ENCODE measurements around the gene AIPL1. TPM values are rescaled to one million over a fixed set of nuclear protein-coding genes. Genes with fewer than 3 reads are reported as not detected.

AIPL1 gene
- total and polyA plus RNA-seq, 10 of the 15 experiments (the other 5 are each of a cell fraction or from before 2014, with no cell fraction given): not detected

DNA sequence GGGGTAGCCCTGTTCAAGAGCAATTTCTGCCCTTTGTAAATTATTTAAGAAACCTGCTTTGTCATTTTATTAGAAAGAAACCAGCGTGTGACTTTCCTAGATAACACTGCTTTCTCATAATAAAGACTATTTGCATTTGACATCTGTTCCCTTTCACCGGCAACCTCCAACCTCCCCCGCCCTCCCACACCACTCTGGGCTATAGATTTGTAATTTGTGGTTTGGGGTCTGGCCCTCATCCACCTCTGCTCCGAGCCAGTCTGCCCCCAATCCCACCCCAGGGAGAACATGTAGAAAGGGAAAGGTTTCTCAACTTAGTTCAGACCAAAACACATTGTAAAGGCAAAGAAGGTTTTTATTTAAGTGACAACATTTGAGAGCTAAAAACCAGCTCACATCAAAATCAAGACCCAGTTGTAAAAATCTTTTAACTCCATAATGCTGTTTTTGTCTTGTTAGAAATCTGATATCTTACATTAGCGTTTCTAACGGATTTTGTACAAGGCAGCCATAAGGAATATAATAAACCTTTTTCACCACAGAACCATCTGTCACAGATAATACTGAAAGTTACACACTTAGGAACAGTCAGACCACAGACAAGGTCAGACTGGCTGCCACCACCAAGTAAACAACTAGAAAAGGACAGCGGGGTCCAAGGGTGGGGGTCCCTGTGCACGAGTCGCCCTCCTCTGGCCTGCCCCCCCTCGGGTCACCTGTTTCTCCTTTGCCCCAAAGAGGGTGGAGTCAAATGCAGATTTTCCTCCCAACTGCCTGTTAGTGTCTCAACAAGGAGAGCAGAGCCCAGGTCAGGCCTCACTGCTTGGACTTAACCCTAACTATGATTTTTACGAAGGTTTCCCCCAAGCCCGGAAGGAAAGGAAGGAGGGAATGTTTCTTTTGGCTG is 16.3 kb upstream of the AIPL1 start (continued):
- TF ChIP-seq RELA (IDR thresholded peaks at IDR 0.05; ENCODE audit: borderline replicate concordance, partially characterized antibody) (no peak), CHD1 (IDR thresholded peaks at IDR 0.05; ENCODE audit: low read depth, low read length) (no peak), RBBP5 (conservative IDR thresholded peaks at IDR 0.05) (no peak), NFYB (IDR thresholded peaks at IDR 0.05; ENCODE audit: insufficient read depth, low read depth, low read length) (no peak), POLR2AphosphoS2 (IDR thresholded peaks at IDR 0.05; ENCODE audit: low read depth, low read length) (no peak), CBX3 (IDR thresholded peaks at IDR 0.05; ENCODE audit: borderline replicate concordance, low read depth) (no peak), STAT1 (conservative IDR thresholded peaks at IDR 0.05) (no peak), LARP7 (IDR thresholded peaks at IDR 0.05) (no peak), BMI1 (IDR thresholded peaks at IDR 0.05; ENCODE audit: borderline replicate concordance) (no peak), SMC3 (IDR thresholded peaks at IDR 0.05; ENCODE audit: borderline replicate concordance, low read length) (no peak), CBX5 (IDR thresholded peaks at IDR 0.05; ENCODE audit: low read depth) (no peak), SP1 (IDR thresholded peaks at IDR 0.05; ENCODE audit: low read depth, low read length) (no peak), ZBED1 (IDR thresholded peaks at IDR 0.05; ENCODE audit: borderline replicate concordance) (0 out of 2 replicates have a peak, but pooled peaks have one; percentile 51), RAD51 (IDR thresholded peaks at IDR 0.05) (peak; percentile 60), CHD4 (IDR thresholded peaks at IDR 0.05) (no peak), MEF2A (IDR thresholded peaks at IDR 0.05; ENCODE audit: insufficient read depth, low read depth, low read length) (0 out of 2 replicates have a peak, but pooled peaks have one; percentile 5)
- TF ChIP-seq, protein P1, sequence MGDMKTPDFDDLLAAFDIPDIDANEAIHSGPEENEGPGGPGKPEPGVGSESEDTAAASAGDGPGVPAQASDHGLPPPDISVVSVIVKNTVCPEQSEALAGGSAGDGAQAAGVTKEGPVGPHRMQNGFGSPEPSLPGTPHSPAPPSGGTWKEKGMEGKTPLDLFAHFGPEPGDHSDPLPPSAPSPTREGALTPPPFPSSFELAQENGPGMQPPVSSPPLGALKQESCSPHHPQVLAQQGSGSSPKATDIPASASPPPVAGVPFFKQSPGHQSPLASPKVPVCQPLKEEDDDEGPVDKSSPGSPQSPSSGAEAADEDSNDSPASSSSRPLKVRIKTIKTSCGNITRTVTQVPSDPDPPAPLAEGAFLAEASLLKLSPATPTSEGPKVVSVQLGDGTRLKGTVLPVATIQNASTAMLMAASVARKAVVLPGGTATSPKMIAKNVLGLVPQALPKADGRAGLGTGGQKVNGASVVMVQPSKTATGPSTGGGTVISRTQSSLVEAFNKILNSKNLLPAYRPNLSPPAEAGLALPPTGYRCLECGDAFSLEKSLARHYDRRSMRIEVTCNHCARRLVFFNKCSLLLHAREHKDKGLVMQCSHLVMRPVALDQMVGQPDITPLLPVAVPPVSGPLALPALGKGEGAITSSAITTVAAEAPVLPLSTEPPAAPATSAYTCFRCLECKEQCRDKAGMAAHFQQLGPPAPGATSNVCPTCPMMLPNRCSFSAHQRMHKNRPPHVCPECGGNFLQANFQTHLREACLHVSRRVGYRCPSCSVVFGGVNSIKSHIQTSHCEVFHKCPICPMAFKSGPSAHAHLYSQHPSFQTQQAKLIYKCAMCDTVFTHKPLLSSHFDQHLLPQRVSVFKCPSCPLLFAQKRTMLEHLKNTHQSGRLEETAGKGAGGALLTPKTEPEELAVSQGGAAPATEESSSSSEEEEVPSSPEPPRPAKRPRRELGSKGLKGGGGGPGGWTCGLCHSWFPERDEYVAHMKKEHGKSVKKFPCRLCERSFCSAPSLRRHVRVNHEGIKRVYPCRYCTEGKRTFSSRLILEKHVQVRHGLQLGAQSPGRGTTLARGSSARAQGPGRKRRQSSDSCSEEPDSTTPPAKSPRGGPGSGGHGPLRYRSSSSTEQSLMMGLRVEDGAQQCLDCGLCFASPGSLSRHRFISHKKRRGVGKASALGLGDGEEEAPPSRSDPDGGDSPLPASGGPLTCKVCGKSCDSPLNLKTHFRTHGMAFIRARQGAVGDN (IDR thresholded peaks at IDR 0.05): no peak
- TF ChIP-seq, protein P2, sequence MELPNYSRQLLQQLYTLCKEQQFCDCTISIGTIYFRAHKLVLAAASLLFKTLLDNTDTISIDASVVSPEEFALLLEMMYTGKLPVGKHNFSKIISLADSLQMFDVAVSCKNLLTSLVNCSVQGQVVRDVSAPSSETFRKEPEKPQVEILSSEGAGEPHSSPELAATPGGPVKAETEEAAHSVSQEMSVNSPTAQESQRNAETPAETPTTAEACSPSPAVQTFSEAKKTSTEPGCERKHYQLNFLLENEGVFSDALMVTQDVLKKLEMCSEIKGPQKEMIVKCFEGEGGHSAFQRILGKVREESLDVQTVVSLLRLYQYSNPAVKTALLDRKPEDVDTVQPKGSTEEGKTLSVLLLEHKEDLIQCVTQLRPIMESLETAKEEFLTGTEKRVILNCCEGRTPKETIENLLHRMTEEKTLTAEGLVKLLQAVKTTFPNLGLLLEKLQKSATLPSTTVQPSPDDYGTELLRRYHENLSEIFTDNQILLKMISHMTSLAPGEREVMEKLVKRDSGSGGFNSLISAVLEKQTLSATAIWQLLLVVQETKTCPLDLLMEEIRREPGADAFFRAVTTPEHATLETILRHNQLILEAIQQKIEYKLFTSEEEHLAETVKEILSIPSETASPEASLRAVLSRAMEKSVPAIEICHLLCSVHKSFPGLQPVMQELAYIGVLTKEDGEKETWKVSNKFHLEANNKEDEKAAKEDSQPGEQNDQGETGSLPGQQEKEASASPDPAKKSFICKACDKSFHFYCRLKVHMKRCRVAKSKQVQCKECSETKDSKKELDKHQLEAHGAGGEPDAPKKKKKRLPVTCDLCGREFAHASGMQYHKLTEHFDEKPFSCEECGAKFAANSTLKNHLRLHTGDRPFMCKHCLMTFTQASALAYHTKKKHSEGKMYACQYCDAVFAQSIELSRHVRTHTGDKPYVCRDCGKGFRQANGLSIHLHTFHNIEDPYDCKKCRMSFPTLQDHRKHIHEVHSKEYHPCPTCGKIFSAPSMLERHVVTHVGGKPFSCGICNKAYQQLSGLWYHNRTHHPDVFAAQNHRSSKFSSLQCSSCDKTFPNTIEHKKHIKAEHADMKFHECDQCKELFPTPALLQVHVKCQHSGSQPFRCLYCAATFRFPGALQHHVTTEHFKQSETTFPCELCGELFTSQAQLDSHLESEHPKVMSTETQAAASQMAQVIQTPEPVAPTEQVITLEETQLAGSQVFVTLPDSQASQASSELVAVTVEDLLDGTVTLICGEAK (IDR thresholded peaks at IDR 0.05; ENCODE audit: borderline replicate concordance): no peak
- TF ChIP-seq, protein P3, sequence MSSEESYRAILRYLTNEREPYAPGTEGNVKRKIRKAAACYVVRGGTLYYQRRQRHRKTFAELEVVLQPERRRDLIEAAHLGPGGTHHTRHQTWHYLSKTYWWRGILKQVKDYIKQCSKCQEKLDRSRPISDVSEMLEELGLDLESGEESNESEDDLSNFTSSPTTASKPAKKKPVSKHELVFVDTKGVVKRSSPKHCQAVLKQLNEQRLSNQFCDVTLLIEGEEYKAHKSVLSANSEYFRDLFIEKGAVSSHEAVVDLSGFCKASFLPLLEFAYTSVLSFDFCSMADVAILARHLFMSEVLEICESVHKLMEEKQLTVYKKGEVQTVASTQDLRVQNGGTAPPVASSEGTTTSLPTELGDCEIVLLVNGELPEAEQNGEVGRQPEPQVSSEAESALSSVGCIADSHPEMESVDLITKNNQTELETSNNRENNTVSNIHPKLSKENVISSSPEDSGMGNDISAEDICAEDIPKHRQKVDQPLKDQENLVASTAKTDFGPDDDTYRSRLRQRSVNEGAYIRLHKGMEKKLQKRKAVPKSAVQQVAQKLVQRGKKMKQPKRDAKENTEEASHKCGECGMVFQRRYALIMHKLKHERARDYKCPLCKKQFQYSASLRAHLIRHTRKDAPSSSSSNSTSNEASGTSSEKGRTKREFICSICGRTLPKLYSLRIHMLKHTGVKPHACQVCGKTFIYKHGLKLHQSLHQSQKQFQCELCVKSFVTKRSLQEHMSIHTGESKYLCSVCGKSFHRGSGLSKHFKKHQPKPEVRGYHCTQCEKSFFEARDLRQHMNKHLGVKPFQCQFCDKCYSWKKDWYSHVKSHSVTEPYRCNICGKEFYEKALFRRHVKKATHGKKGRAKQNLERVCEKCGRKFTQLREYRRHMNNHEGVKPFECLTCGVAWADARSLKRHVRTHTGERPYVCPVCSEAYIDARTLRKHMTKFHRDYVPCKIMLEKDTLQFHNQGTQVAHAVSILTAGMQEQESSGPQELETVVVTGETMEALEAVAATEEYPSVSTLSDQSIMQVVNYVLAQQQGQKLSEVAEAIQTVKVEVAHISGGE (CRISPR knock-in tag; IDR thresholded peaks at IDR 0.05): no peak
